GM21786 (cell line): ENCODE measurements around the gene LFNG.
A peak's percentile ranks its signal among the peaks of the same experiment; 100 is the strongest.
"Not testable (repeated sequence)": the region's sequence is repeated elsewhere in the genome, so short reads cannot be mapped to it uniquely, and the experiment has no call there.

Experiments
- ATAC-seq: cut with Tn5 transposase; IDR thresholded peaks from one replicate; pipeline ENCODE4 v1.9.1; 2021; ENCODE audit not compliant: unreplicated experiment

LFNG gene

GRCh38 chr7:2542011-2542915, 22.7 kb downstream of the LFNG start:
- no peak for ATAC-seq

- no peak for ATAC-seq
These were observed 23.6 kb downstream of the LFNG start for GRCh38 chr7:2542916-2543871.

DNA sequence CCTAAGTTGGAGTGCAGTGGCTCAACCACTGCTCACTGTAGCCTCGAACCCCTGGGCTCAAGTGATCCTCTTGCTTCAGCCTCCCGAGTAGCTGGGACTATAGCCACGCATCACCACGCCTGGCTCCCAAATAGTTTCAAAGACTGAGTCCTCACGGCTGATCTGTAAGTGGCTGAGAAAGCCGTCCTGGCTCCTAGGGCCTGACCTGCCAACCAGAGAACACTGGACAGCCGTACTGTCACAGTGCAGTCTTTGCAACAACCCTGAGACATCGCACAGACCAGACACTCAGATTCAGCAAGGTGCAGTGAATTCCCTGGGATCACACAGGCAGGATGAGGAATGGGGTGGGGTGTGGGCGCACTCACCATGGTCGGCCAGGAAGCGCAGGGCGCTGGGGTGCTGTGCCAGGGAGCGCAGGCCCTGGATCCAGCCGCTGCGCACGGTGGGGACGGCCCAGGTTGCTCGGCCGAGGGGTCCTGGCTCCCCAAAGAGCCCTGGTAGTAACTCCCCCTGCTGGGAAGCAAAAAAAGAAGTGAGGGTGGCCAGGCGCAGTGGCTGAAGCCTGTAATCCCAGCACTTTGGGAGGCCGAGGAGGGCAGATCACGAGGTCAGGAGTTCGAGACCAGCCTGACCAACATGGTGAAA, 25.1 kb downstream of the LFNG start:
- no peak for ATAC-seq

GRCh38 chr7:2545746-2546425, 26.3 kb downstream of the LFNG start:
- ATAC-seq: no peak

DNA sequence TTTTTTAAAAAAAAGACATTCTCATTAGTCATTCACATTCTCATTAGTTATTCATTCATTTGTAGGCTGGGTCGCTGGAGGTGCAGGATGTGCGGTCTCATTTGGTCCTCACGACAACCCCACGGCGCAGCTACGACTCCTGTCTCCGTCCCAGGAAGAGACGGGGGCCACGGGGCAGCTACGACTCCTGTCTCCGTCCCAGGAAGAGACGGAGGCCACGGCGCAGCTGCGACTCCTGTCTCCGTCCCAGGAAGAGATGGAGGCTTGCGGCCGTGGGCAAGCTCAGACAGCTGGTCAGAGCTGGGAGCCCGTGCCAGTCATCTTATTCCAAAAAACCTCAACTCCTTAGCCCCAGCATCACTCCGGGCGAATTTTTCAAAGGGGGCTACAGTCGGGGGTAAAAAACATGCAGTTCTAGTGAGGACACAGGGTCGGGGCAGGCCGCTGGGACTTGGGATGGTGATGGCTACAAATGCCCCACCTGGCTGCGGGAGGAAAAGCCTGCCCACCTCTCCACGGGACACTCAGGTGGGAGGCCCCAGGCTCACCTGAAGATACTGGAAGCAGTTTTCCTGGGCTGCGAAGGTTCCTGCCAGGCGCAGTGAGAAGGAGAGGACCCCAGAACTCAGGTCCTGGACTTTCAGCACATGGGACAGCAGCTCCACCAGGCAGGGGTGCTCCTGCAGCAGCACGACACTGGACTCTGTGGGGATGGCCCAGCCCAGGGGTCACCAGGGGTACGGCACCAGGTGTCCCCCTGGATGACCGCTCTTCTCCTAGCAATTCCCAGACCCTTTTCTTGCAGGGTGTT, 27.4 kb downstream of the LFNG start:
- no peak for ATAC-seq

DNA sequence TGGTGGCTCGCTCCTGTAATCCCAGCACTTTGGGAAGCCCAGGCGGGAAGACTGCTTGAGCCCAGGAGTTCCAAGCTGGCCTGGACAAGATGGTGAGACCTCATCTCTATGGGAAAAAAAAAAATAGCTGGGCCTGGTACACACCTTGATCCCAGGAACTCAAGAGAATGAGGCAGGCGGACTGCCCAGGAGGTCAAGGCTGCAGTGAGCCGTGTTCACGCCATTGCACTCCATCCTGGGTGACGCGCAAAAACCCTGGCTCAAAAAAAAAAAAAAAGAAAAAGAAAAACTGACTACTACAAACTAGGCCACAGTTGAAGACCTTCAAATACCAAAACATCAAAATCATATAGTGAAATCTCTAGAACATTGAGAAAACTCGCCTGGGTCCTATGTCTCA, 31.8 kb downstream of the LFNG start:
- ATAC-seq: no peak

DNA sequence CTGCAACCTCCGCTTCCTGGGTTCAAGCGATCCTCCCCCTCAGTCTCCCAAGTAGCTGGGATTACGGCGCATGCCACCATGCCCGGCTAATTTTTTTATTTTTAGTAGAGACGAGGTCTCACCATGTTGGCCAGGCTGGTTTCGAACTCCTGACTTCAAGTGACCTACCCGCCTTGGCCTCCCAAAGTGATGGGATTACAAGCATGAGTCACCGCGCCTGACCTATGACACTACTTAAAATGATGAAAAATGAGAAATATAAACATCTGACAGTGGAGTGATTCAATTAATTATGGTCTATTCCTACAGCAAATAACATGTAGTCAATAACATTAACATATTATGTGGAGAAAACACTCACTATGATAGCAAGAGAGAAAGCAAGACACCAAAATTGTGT, 33.5 kb downstream of the LFNG start:
- ATAC-seq: no peak

DNA sequence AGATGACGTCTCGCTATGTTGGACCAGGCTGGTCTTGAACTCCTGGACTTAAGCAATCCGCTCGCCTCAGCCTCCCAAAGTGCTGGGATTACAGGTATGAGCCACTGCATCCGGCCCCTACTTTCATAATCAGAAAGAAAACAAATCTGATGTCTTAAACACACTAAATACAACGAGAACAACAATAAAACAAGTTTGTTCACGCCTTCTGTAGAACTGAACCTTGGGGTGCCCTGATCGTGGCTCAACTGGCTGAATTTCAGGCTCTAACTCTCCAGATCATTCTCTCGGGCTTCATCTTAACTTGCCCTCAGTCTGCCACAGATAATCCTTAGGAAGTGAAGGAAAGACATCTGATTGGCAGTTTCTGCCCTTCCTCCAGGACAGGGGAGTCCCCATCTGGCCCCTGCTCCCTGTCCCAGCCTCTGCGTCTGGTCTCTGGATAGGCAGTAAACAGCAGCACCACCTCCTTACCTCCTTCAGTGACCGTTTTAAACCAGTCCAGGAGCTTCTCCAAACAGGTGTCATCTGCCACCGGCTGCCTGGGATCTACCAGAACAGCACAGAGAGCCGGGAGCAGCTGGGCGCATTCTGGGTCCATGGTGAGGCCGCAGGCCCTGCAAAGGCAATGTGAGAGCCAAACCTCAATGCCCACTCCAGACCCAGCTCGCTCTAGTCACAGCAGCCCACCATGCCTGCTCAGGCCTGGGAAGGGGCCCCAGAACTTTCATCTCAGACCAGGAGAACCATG, 34.4 kb downstream of the LFNG start:
- ATAC-seq: no peak

DNA sequence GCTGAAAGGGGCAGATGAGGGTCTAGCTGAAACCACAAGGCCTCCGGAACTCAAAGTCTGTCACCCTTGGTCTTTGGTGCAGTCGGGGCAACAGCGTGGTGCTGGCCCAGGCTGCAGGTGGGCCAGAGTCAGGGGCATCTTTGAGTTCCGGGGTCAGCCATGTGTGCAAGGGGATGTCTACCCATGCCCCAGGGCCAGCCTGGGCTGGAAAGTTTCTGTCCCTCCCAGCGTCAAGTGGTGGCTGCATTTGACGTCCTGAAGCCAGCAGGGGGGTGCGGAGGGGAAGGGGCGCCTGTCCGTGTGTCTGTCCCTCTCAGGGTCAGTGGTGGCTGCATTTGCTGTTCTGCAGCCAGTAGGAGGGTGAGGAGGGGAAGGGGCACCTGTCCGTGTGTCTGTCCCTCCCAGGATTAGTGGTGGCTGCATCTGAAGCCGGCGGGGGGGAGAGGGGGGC, 35.1 kb downstream of the LFNG start:
- ATAC-seq: no peak

GRCh38 chr7:2555121-2556052, 35.8 kb downstream of the LFNG start, which contains the start of gene BRAT1:
Gene BRAT1, minus strand, starts transcription at chr7:2555524. Its CDS starts 1,093 bp downstream, at chr7:2554431.
- ATAC-seq: peak; percentile 72

- peak; percentile 46 for ATAC-seq
These were observed 39.2 kb downstream of the LFNG start, which contains the start of gene IQCE for GRCh38 chr7:2558629-2559282. Gene IQCE, plus strand, starts transcription at chr7:2558979. Its CDS starts 203 bp downstream, at chr7:2559182.

GRCh38 chr7:2559283-2559950, 39.8 kb downstream of the LFNG start:
- peak; percentile 2 for ATAC-seq

- not testable (repeated sequence) for ATAC-seq
These were observed 44.4 kb downstream of the LFNG start for GRCh38 chr7:2563955-2564354.

GRCh38 chr7:2564970-2565540, 45.5 kb downstream of the LFNG start:
- ATAC-seq: no peak

- ATAC-seq: no peak
These were observed 46.8 kb downstream of the LFNG start for GRCh38 chr7:2566348-2566889.
